ENCODE results near the gene HOXB3. TPM values are rescaled to one million over a fixed set of nuclear protein-coding genes. Genes with fewer than 3 reads are reported as not detected.

Gene HOXB3
- total RNA-seq, 4 donors from 2014 or later, result 0.97 to 14.1 (median 3.9) TPM

- H3K4me3 ChIP-seq (ENCODE audit: low read depth, poor library complexity, severe bottlenecking), result peak overlapping the region; percentile 35
- peak in 1 of 2 donors; percentile 90 for DNase-seq (ENCODE audit: low spot score in 2 of 2)
- WGBS, 2 donors, result 7 to 10% methylated on average over 21 of the region's 21 CpGs
- no peak for TF ChIP-seq POLR2A (IDR thresholded peaks at IDR 0.05)
- no peak for TF ChIP-seq CTCF (IDR thresholded peaks at IDR 0.05)
- intact Hi-C loops (cut with DNase I; ENCODE audit: low total_unique reads), result no loop called here
Measured at GRCh38 chr17:48603959-48604769, 14.1 kb upstream of the HOXB3 start.

GRCh38 chr17:48601539-48602425 lies 11.7 kb upstream of the HOXB3 start:
- no peak overlapping the region for H3K4me3 ChIP-seq (ENCODE audit: low read depth, poor library complexity, severe bottlenecking)
- intact Hi-C loops (cut with DNase I; ENCODE audit: low total_unique reads), result no loop called here
- DNase-seq (ENCODE audit: low spot score in 2 of 2), result no peak
- TF ChIP-seq POLR2A (IDR thresholded peaks at IDR 0.05) (no peak), CTCF (IDR thresholded peaks at IDR 0.05) (no peak)
- 35 to 46% methylated on average over 34 to 35 of the region's 35 CpGs for WGBS, 2 donors

GRCh38 chr17:48601207-48601538 lies 11.1 kb upstream of the HOXB3 start:
- TF ChIP-seq CTCF (IDR thresholded peaks at IDR 0.05) (no peak), POLR2A (IDR thresholded peaks at IDR 0.05) (no peak)
- intact Hi-C loops (cut with DNase I; ENCODE audit: low total_unique reads), result no loop called here
- 69 to 87% methylated on average over 4 of the region's 4 CpGs for WGBS, 2 donors
- no peak overlapping the region for H3K4me3 ChIP-seq (ENCODE audit: low read depth, poor library complexity, severe bottlenecking)
- DNase-seq (ENCODE audit: low spot score in 2 of 2), result no peak

GRCh38 chr17:48600244-48601098 lies 10.4 kb upstream of the HOXB3 start:
- TF ChIP-seq POLR2A (IDR thresholded peaks at IDR 0.05), result no peak
- no peak for TF ChIP-seq CTCF (IDR thresholded peaks at IDR 0.05)
- no peak overlapping the region for H3K4me3 ChIP-seq (ENCODE audit: low read depth, poor library complexity, severe bottlenecking)
- intact Hi-C loops (cut with DNase I; ENCODE audit: low total_unique reads), result no loop called here
- no peak for DNase-seq (ENCODE audit: low spot score in 2 of 2)
- WGBS, 2 donors, result 83 to 86% methylated on average over 17 of the region's 17 CpGs

- no peak overlapping the region for H3K4me3 ChIP-seq (ENCODE audit: low read depth, poor library complexity, severe bottlenecking)
- DNase-seq (ENCODE audit: low spot score in 2 of 2), result no peak
- WGBS, 2 donors, result 90 to 91% methylated on average over 5 of the region's 5 CpGs
- intact Hi-C loops (cut with DNase I; ENCODE audit: low total_unique reads), result no loop called here
- TF ChIP-seq CTCF (IDR thresholded peaks at IDR 0.05) (no peak), POLR2A (IDR thresholded peaks at IDR 0.05) (no peak)
Measured at GRCh38 chr17:48599354-48599753, 9.3 kb upstream of the HOXB3 start.
